Measurements from ENCODE around the gene TBL1XR1. TPM values are rescaled to one million over a fixed set of nuclear protein-coding genes. Genes with fewer than 3 reads are reported as not detected.

Gene TBL1XR1
- total RNA-seq, 1 experiment from 2014 or later, result 180 TPM

- Histone ChIP-seq H3K9me2 (ENCODE audit: insufficient read depth) (no peaks in the 10 kb centered on the region), H3K27me3 (ENCODE audit: insufficient read depth, low read length) (no peaks in the 10 kb centered on the region), H3K4me3 (replicated peaks in 1 of 2; ENCODE audit: low read depth in 1 of 2, low read length in 2 of 2) (no peak overlapping the region), H2AFZ (ENCODE audit: low read depth, low read length, poor library complexity, severe bottlenecking) (no peak overlapping the region), H3K4me1 (ENCODE audit: control insufficient read depth in 1 of 2, insufficient read depth in 2 of 2, low read length in 2 of 2) (no peaks in the 10 kb centered on the region), H3K4me2 (ENCODE audit: low read length) (no peak overlapping the region), H3K9me3 (ENCODE audit: control insufficient read depth in 1 of 2, insufficient read depth in 1 of 2, low read depth in 1 of 2, low read length in 2 of 2) (no peaks in the 10 kb centered on the region), H3K9ac (ENCODE audit: low read length) (no peak overlapping the region), H3K36me3 (ENCODE audit: control insufficient read depth in 1 of 2, insufficient read depth in 2 of 2, low read length in 2 of 2) (no peaks in the 10 kb centered on the region), H3K27ac (ENCODE audit: low read depth, low read length) (no peak overlapping the region), H4K20me1 (ENCODE audit: insufficient read depth) (0 out of 2 replicates have a peak, but pooled peaks cover 11% of the 10 kb centered on the region), H3K79me2 (ENCODE audit: insufficient read depth, low read length) (peaks cover 99% of the 10 kb centered on the region)
- intact Hi-C loops (cut with micrococcal nuclease), result no loop called here
- TF ChIP-seq TCF7L2 (IDR thresholded peaks at IDR 0.05; ENCODE audit: borderline replicate concordance, extremely low read depth, insufficient read depth, insufficient read length) (no peak), EZH2 (IDR thresholded peaks at IDR 0.05) (no peak), POLR2AphosphoS5 (IDR thresholded peaks at IDR 0.05; ENCODE audit: low read depth, low read length) (no peak), RAD21 (IDR thresholded peaks at IDR 0.05; ENCODE audit: low read depth) (no peak), ATF3 (IDR thresholded peaks at IDR 0.05) (no peak), JUND (IDR thresholded peaks at IDR 0.05) (no peak), EGR1 (IDR thresholded peaks at IDR 0.05; ENCODE audit: low read depth) (no peak), CEBPB (IDR thresholded peaks at IDR 0.05; ENCODE audit: low read depth) (no peak), CBX3 (IDR thresholded peaks at IDR 0.05; ENCODE audit: low read depth) (no peak), SP1 (IDR thresholded peaks at IDR 0.05; ENCODE audit: low read depth) (no peak), MAX (IDR thresholded peaks at IDR 0.05) (no peak), ZNF274 (IDR thresholded peaks at IDR 0.05; ENCODE audit: low read depth, low read length) (no peak), CTCF (IDR thresholded peaks at IDR 0.05 in 2 of 3, conservative IDR thresholded peaks at IDR 0.05 in 1 of 3; ENCODE audit: borderline replicate concordance in 1 of 3, insufficient read depth in 1 of 3, low read depth in 2 of 3, low read length in 2 of 3) (no peak), YY1 (IDR thresholded peaks at IDR 0.05; ENCODE audit: extremely low read depth, insufficient replicate concordance, low read depth, low read length) (no peak), SIN3A (IDR thresholded peaks at IDR 0.05; ENCODE audit: low read depth) (no peak), SRF (IDR thresholded peaks at IDR 0.05; ENCODE audit: low read depth) (no peak), ELF1 (IDR thresholded peaks at IDR 0.05; ENCODE audit: borderline replicate concordance, low read depth) (no peak), ZFX (IDR thresholded peaks at IDR 0.05) (no peak), FOSL1 (IDR thresholded peaks at IDR 0.05; ENCODE audit: low read depth) (no peak), POLR2A (IDR thresholded peaks at IDR 0.05; ENCODE audit: borderline replicate concordance, extremely low read depth, insufficient read depth, insufficient read length) (no peak)
- ChIA-PET CTCF (no interaction called here), POLR2A (no interaction called here), RAD21 (ENCODE audit: low non-redundant PET in 1 of 2, low total read pairs in 2 of 2, uncharacterized antibody in 2 of 2, unreplicated experiment in 2 of 2) (no interaction called here)
- ATAC-seq, result no peak
- DNase-seq (ENCODE audit: low read depth, low spot score), result no peak
- BruUV-seq (replicated peaks), result no TSS peak
Measured at GRCh38 chr3:177102553-177102952, 94.7 kb downstream of the TBL1XR1 start.

Measured in HCT116 (cell line).